ENCODE results near the gene NTN3. TPM values are rescaled to one million over a fixed set of nuclear protein-coding genes. Genes with fewer than 3 reads are reported as not detected.
"Not testable (repeated sequence)": the region's sequence is repeated elsewhere in the genome, so short reads cannot be mapped to it uniquely, and the experiment has no call there.

The NTN3 gene
- total RNA-seq, 2 experiments from 2014 or later: not detected

DNA sequence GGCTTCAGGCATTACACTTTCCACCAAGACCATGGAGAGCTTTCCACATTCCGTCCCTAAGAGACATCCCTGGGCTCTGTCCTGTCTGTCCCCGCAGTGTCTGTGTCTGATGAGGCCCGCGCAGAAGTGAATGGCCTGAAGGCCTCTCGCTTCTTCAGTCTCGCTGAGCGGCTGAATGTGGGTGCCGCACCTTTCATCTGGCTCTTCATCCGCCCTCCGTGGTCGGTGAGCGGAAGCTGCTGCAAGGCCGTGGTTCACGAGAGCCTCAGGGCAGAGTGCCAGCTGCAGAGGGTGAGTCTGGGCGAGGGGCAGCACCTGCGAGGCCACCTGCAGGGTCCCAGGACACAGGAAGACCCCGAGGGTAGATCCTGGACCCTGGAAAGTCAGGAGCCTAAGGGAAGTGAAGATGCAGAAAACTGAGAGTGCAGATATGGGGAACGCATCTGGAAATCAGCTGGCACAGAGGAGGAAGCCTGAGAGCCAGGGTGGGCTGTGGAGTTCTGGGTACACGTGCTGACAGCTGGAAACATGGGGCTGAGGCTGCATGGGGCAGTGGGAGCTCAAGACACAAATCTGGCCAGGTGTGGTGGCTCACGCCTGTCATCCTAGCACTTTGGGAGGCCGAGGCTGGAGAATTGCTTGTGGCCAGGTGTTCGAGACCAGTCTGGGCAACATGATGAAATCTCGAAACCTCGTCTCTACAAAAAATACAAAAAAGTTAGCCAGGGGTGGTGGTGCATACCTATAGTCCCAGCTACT, 33.9 kb upstream of the NTN3 start:
- POLR2A ChIA-PET: interaction anchor here (0.7 kb wide), 1 partner anchor 23 kb away, joined by 9 read pairs; the partner anchor contains the start of gene TEDC2
- CTCF ChIA-PET: interaction anchor here (0.7 kb wide), 2 partner anchors 25 to 245 kb away, joined by 3 to 5 read pairs; no protein-coding TSS in a partner anchor

DNA sequence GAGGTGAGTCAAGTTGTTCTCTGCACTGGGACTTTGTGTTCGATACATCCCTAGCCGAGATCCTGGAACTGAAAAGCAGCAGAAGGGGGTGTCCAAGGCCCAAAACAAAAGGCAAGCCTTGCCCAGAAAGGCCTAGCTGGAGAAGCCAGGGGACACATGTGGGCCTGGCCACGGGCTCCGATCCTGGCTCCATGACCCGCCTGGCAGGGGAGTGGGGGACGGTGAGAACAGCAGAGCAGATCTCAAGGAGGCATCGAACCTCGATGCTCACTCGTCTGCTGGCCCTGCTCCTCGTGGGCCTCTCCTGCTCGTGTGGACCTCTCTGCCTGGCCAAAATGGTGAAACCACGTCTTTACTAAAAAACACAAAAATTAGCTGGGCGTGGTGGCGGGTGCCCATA, 33.0 kb upstream of the NTN3 start:
- ChIA-PET POLR2A (no interaction called here), CTCF (no interaction called here)

GRCh38 chr16:2439598-2439997, 31.5 kb upstream of the NTN3 start:
- ChIA-PET CTCF (no interaction called here), POLR2A (no interaction called here)

DNA sequence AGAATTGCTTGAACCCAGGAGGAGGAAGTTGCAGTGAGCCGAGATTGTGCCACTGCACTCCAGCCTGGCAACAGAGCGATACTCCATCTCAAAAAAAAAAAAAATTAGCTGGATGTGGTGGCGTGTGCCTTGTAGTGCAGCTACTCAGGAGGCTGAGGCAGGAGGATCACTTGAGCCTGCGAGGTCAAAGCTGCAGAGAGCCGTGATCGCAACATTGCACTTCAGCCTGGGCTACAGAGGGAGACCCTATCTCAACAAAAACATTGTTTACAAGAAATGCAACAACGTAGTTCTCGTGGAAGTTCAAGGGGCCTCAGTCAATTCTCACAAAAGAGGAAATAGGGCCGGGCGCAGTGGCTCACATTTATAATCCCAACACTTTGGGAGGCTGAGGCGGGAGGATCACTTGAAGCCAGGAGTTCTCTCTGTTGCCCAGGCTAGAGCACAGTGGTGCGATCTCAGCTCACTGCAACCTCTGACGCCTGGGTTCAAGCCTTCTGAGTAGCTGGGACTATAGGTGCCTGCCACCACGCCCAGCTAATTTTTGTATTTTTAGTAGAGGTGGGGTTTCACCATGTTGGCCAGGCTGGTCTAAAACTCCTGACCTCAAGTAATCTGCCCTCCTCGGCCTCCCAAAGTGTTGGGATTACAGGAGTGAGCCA, 29.8 kb upstream of the NTN3 start:
- CTCF ChIA-PET: not testable (repeated sequence)
- POLR2A ChIA-PET: interaction anchor here (0.6 to 0.7 kb wide), 2 partner anchors 21 to 229 kb away, joined by 3 to 7 read pairs; no protein-coding TSS in a partner anchor

- ChIA-PET POLR2A (no interaction called here), CTCF (interaction anchor here (0.5 kb wide), 1 partner anchor 1873 kb away, joined by 3 read pairs; no protein-coding TSS in a partner anchor)
Observed at GRCh38 chr16:2443555-2443954, 27.5 kb upstream of the NTN3 start.

- ChIA-PET CTCF (interaction anchor here (1.5 kb wide), 1 partner anchor 12 kb away, joined by 3 read pairs; the partner anchor contains the start of gene TEDC2), POLR2A (interaction anchor here (1.3 kb wide), 1 partner anchor 12 kb away, joined by 4 read pairs; the partner anchor contains the start of gene TEDC2)
Observed at GRCh38 chr16:2447920-2448583, 23.0 kb upstream of the NTN3 start.

DNA sequence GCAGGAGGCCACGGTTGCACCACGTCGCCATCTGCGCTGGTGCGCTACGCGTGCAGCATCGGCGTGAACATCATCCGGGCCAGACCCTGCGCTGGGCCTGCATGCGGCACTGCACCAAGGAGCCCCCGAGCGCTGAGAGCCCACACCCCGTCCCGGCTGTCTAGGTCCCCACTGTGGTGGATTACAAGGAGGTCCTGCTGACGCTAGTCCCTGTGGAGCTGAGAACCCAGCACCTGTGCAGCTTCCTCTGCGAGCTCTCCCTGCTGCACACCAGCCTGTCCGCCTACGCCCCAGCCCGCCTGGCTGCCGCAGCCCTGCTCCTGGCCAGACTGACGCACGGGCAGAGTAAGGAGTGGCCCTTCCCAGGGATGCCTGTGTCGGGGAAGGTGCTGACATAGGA, 22.0 kb upstream of the NTN3 start:
- POLR2A ChIA-PET: interaction anchor here (1.2 kb wide), 1 partner anchor 11 kb away, joined by 3 read pairs; the partner anchor contains the start of gene TEDC2

GRCh38 chr16:2450535-2450934, 20.6 kb upstream of the NTN3 start:
- ChIA-PET POLR2A (interaction anchor here (1.2 kb wide), 1 partner anchor 9 kb away, joined by 3 read pairs; the partner anchor contains the start of gene TEDC2), CTCF (interaction anchor here (0.6 to 0.7 kb wide), 3 partner anchors 37 to 58 kb away, joined by 3 to 4 read pairs (median 4); no protein-coding TSS in a partner anchor)

More for the DNA sequence above, 22.0 kb upstream of the NTN3 start:
- CTCF ChIA-PET: no interaction called here

- ChIA-PET POLR2A (no interaction called here), CTCF (interaction anchor here (0.6 kb wide), 1 partner anchor 57 kb away, joined by 3 read pairs; no protein-coding TSS in a partner anchor)
Observed at GRCh38 chr16:2450975-2451381, 20.1 kb upstream of the NTN3 start.

DNA sequence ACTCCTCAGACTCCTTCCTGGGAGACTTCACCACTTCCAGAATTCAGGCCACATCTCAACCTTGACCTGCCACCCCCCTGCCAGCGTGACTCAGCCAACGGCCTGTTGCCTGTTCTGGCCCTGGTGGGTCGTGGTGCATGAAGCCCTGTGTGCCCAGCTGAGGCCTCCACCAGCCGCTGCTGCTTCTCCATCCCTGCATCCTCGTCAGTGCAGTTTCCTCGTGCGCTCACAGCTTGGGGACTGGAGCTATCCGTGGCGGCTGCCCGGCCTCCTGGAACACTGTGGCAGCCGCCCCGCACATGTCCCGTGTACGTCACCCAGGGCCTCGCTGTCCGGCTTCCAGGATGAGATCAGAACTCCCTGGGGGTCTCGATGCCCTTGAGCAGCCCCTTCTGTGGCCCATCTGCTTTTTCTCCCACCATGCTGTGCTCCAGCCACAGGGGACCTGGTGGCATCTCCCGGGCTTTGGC, 19.2 kb upstream of the NTN3 start:
- POLR2A ChIA-PET: no interaction called here
- CTCF ChIA-PET: no interaction called here

GRCh38 chr16:2452650-2453049, 18.4 kb upstream of the NTN3 start:
- ChIA-PET POLR2A (no interaction called here), CTCF (interaction anchor here (0.5 kb wide), 1 partner anchor 1259 kb away, joined by 4 read pairs; no protein-coding TSS in a partner anchor)

GRCh38 chr16:2455081-2455845, 15.8 kb upstream of the NTN3 start:
- ChIA-PET POLR2A (no interaction called here), CTCF (no interaction called here)

GRCh38 chr16:2456551-2457153, 14.4 kb upstream of the NTN3 start:
- CTCF ChIA-PET: interaction anchor here (0.9 kb wide), 1 partner anchor 27 kb away, joined by 3 read pairs; no protein-coding TSS in a partner anchor
- POLR2A ChIA-PET: no interaction called here

DNA sequence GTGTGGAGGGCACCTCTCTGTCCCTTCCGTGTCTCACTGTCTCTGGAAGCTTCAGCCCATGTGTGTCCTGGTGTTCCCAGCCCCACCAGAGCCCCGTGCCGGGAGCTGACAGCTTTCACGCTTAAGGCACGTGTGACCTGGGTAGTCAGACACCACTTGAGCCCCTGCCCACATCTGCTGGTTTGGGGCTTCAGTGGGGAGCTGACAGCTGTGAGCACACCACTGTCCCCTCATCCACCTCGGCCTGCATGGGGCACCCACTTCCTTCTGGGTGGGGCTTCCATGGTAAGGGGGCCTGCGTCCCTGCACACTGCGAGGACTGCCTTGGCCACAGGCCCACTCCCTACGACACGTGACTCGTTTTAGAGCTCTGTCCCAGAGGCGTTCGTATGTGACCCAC, 13.8 kb upstream of the NTN3 start:
- CTCF ChIA-PET: interaction anchor here (0.9 to 1.0 kb wide), 2 partner anchors 27 to 44 kb away, joined by 3 to 4 read pairs; no protein-coding TSS in a partner anchor
- POLR2A ChIA-PET: no interaction called here

DNA sequence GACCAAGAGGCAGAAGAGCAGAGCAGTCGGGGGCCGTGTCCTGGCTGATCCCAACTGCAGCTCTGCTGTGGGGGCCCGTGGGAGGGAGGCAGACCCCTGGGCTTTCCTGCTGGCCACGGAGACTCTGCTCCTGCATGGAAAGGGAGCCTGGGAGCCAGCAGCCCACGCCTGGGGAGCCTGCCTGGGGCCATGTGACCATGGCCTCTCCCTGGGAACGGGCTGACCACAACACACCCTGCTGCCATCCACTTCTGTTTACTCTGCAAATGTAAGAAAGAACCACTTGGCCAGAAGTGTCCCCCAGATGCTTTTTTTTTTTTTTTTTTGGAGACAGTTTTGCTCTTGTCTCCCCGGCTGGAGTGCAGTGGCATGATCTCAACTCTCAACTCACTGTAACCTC, 13.2 kb upstream of the NTN3 start:
- ChIA-PET POLR2A (no interaction called here), CTCF (interaction anchor here (1.0 to 1.2 kb wide), 2 partner anchors 43 to 118 kb away, joined by 4 to 6 read pairs; partner anchors contain the start of gene ABCA3)

DNA sequence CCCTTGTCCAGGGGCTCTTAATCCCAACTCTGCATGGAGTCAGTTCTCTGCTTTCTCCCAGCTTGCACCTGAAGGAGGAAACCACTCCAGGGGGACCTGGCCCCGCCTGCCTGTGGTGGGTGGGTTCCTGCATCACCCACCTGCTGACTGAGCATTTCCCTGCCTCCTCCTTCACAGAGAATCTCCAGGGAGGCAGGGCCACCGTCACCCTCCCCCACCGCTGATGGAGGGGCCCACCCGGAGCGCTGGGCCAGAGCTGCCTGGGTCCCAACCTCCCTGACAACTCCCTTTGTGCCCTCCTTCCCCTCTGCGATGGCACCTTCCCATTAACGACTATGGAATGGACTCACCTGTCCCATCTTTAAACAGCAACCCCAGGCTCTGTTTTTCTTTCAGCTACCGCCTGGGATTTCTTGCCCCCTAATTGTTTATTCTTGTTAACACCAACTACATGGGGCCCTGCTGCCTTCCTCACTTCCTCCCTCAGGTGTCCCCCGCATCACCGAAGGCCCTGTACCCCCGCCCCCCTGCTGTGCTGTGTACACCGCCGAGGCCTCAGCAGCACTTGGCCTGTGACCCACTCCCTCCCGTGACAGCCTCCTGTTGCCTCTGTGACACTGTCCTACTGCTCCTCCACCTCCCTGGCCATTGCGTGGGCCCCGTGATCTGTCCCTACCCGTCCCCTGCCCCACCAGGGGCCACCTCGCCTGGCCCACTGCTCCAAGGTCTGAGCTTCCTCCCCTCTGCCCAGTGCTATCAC, 12.0 kb upstream of the NTN3 start:
- ChIA-PET POLR2A (interaction anchor here (0.6 to 1.5 kb wide), 6 partner anchors 9 to 85 kb away, joined by 3 to 8 read pairs (median 4); partner anchors contain the start of genes NTN3 and TBC1D24), CTCF (interaction anchor here (0.6 to 1.8 kb wide), 6 partner anchors 11 to 436 kb away, joined by 3 to 6 read pairs (median 4); partner anchors contain the start of gene ABCA3)

- POLR2A ChIA-PET: interaction anchor here (0.6 to 1.5 kb wide), 9 partner anchors 9 to 901 kb away, joined by 3 to 9 read pairs (median 4); partner anchors contain the start of genes NTN3 and TBC1D24
- CTCF ChIA-PET: interaction anchor here (0.9 to 1.8 kb wide), 5 partner anchors 9 to 32 kb away, joined by 3 to 4 read pairs (median 3); no protein-coding TSS in a partner anchor
Observed at GRCh38 chr16:2459647-2460390, 11.3 kb upstream of the NTN3 start, which contains the start of gene TEDC2. TSS of gene TEDC2 (plus strand) at chr16:2460109. CDS start at chr16:2460145, 36 bp downstream.
